HG03442 (cell line): ENCODE results near the gene TMEM86A.

Source experiments
- ATAC-seq: cut with Tn5 transposase; IDR thresholded peaks from one replicate; pipeline ENCODE4 v1.9.1; 2021; ENCODE audit warnings: mild to moderate bottlenecking, moderate library complexity; ENCODE audit not compliant: unreplicated experiment

Gene TMEM86A

DNA sequence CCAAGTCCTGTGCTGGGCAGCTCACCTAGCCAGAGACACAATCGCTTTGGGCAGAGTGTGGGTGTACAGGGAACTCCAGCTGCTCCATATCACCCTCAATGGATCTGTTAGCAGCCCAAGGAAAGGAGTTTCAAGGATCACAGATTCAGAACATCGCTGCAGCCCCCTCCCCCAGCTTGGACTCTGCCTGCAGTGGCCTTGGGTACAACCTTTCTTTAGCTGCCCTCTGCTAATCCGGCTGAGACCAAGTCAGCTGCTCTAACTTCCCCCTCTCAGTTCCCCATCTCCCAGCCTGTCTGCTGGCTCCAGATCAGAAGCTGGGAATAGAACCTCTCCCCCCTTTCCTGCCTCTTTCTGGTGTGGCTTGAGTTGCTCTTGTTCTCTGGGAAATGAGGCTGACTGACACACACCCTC, 1.3 kb downstream of the TMEM86A start:
- no peak for ATAC-seq

- ATAC-seq, result no peak
Observed at GRCh38 chr11:18700375-18700774, 1.8 kb downstream of the TMEM86A start.

DNA sequence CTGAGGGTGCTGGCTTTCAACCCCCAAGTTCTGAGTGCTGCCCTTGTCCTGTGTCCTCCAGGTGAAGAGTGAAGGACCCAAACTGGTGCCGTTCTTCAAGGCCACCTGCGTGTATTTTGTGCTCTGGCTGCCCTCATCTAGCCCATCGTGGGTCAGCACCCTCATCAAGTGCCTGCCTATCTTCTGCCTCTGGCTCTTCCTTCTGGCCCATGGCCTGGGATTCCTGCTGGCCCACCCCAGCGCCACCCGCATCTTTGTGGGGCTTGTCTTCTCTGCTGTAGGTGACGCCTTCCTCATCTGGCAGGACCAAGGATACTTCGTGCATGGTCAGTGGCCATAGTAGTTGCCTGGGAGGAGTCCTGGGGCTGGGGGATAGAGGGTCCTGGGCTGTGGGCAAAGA, 2.3 kb downstream of the TMEM86A start:
- no peak for ATAC-seq

GRCh38 chr11:18701614-18702216, 3.1 kb downstream of the TMEM86A start:
- ATAC-seq, result no peak

DNA sequence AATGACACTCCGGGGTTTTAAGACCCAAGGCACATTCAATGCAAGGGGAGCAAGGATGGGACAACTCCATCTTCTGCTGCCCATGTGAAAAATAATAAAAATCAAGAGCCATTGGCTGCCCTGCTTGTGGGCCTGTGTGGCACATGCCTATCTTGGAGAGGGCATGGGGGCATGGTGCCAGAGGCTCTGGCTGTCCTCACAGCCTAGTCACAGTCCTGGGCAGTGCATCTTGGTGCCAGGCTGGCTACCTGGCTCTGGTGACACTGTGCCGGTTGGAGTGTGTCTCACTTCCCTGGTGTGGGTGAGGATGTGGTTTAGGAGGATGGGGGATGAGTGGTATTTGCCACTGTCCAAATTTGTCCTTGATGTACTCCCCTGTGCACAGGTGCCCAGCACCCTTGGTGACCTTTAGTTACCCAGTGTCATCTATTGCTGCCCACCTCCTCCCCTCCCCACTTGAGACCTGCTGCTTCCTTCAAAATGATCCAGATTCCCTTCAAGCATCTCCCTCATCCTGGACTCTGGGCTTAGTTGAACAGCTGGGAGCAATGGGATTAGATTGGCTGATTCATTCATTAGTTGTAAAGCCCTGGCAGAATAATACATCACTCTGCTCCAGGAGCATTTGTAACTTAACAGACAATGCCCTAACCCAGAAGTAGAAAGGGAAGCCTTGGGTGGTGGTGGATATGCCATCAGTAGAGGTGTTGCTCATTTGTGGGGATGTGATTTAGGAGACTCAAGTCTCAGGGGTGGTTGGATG, 4.6 kb downstream of the TMEM86A start:
- ATAC-seq, result no peak

DNA sequence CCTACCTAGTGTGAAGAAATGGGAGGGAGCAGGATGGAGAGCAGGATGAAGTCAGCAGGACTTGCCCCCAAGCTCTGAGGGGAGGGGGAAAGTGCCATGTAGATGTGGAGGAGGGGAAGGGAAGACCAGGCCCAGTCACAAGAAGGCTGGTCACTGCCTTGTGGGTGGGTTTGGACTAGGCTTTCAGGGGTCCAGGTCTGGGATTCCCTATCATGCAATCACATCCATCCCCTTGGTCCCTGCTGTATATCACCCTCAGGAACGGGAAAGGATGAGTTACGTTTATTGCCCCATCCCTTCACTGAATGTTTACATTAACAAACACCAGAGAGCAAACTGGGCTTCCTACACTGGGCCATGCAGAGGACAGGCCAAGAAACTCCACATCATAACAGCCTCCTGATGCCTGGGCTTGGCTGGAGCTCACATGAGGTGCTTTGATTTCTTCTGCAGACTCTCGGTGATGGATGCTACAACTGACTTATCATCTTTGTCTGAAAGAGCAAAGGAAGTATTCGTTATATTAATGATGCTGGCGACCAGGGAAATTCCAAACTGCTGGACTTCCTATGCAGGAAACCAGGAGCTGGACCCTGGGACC, 5.6 kb downstream of the TMEM86A start:
- no peak for ATAC-seq

GRCh38 chr11:18704698-18705097, 6.1 kb downstream of the TMEM86A start:
- ATAC-seq, result no peak

DNA sequence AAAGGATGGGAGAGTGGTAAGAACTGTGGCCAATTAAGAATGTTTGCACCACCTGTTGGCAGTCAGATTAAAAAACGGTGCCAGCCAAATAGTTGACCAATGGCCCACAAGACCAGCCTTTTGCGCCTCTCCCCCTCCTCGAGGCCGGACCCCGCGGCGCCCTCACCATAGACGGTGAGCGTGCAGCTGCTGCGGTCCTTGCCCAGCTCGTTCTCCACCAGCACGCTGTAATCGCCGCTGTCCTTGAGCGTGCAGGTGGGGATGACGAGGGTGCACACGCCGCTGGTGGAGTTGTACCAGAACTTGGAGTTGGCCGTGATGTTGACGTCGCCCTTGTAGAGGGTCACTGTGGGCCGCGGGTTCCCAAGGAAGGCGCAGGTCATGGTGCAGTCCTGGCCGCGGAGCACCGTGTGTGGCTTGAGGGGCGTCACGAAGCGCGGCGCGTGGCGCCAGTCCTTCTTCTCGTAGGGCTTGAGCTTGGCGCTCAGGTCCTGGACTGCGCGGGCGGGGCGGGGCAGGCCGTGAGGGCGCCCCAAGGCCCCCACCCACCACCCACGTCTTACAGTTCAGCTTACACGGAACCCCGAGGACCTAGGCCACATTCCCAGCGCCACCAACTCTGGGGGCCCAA, 7.2 kb downstream of the TMEM86A start:
- ATAC-seq, result no peak

- peak; percentile 52 for ATAC-seq
Observed at GRCh38 chr11:18706330-18707243, 8.0 kb downstream of the TMEM86A start.

DNA sequence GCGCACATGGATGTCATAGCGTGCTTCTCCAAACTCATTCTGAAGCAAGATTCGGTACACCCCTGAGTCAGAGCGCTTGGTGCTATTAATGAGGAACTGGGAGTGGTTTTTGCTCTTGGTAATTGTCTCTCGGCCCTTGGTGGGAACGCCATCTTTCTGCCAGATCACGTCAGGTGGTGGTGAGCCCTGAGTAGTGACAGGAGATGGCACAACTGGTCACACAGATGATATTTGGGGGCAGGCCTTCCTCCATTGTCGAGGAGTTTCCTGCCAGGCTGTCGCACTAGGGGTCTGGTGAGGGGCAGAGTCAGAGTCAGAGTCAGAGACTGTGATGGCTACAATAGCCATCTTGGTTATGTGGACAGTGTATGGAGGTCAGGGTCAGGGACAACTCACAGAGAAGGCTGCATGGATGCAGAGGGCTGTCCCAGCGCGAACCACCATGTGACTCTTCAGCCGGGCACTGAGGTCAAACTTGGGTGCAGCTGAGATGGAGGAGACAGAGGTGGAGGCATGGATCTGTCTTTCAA, 9.3 kb downstream of the TMEM86A start:
- ATAC-seq, result no peak

- no peak for ATAC-seq
Observed at GRCh38 chr11:18709414-18709813, 10.8 kb downstream of the TMEM86A start.

- no peak for ATAC-seq
Observed at GRCh38 chr11:18710545-18710944, 12.0 kb downstream of the TMEM86A start.

GRCh38 chr11:18713646-18714442, 15.3 kb downstream of the TMEM86A start:
- ATAC-seq, result no peak

DNA sequence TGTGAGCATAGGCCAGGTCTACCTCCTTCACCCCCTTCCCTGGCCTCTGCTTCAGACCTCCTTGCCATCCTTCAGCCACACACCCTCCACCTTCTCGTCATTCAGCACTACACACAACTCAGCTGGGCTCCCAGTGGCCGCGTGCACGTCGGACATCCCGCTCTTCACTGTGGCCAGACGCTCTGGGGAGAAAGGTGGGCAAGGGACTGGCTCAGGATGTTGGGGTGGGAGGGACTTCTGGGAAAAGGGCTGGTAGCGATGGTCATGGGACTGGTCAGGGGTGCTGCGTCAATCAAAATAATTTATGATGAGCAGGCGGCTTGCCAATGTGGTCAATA, 15.8 kb downstream of the TMEM86A start:
- ATAC-seq, result no peak

GRCh38 chr11:18715476-18715875, 16.9 kb downstream of the TMEM86A start:
- no peak for ATAC-seq

- no peak for ATAC-seq
Observed at GRCh38 chr11:18720091-18720807, 21.7 kb downstream of the TMEM86A start.

DNA sequence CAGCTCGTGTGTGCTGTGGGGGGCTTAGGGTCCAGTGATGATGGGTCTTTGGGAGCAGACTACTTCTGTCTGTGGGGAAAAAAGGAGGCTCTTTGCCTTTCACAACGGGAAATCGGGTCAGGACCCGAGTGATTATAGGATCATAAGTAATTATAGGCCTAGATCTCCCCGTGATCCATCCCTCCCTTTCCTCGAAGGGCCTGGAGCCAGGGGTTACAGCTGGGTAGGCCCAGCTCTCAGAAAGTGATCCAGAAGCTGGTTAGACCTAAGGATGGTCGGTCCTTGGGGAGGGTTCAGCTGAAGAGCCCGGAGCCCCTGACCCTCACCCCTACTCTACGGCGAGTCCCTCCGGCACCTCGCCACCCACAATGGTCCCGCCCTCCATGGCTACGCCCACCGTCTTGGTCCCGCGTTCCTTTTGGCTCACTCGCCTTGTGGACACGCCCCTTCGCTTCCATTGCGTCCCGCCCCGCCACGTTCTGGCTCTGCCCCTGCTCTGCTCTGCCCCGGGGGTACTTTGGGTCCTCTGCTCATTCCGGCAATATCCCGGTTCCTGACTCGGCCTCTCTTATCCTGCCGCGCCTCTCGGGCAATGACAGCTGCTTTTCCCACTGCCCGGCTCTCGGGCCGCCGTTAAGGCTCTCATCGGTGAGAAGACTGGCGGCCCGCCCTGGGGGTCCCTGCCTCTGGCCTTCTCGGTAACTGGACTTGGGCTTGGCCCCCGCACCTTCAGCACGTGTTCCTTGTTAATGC, 22.4 kb downstream of the TMEM86A start:
- ATAC-seq, result peak; percentile 64

GRCh38 chr11:18721561-18722292, 23.1 kb downstream of the TMEM86A start:
- peak; percentile 70 for ATAC-seq
